H9 (cell line): ENCODE data around the gene SNRNP35. TPM values are rescaled to one million over a fixed set of nuclear protein-coding genes. Genes with fewer than 3 reads are reported as not detected.

ENCODE experiments used
- DNase-seq: peaks from one replicate; pipeline ENCODE4 v3.0.0-alpha.2; 2017
- H2AFZ ChIP-seq: one replicate; pipeline ENCODE4 v1.6.1; 2013; ENCODE audit warnings: mild to moderate bottlenecking, low read length, control low read depth, moderate library complexity
- H2AK5ac ChIP-seq: 2 replicates; pipeline ENCODE4 v1.6.1; 2013; ENCODE audit warnings: low read length, control low read depth, mixed read lengths; ENCODE audit not compliant: insufficient read length
- H2BK120ac ChIP-seq: one replicate; pipeline ENCODE4 v1.6.1; 2013; ENCODE audit warnings: low read depth, mild to moderate bottlenecking, low read length, control low read depth, inconsistent platforms; ENCODE audit not compliant: poor library complexity, severe bottlenecking
- H2BK12ac ChIP-seq: 2 replicates; pipeline ENCODE4 v1.6.1; 2013; ENCODE audit warnings: low read length, control low read depth, mixed read lengths, low read depth; ENCODE audit not compliant: insufficient read length
- H2BK15ac ChIP-seq: 2 replicates; pipeline ENCODE4 v1.6.1; 2013; ENCODE audit warnings: low read depth, low read length, control low read depth
- H2BK20ac ChIP-seq: one replicate; pipeline ENCODE4 v1.6.1; 2013; ENCODE audit warnings: low read depth, mild to moderate bottlenecking, low read length, control low read depth, inconsistent platforms; ENCODE audit not compliant: poor library complexity, severe bottlenecking
- H2BK5ac ChIP-seq: 2 replicates; pipeline ENCODE4 v1.6.1; 2013; ENCODE audit warnings: low read length, control low read depth, mixed read lengths; ENCODE audit not compliant: insufficient read length
- H3K14ac ChIP-seq: 2 replicates; pipeline ENCODE4 v1.6.1; 2013; ENCODE audit warnings: low read length, control low read depth; ENCODE audit not compliant: insufficient read depth
- H3K18ac ChIP-seq: 2 replicates; pipeline ENCODE4 v1.6.1; 2013; ENCODE audit warnings: low read depth, mild to moderate bottlenecking, mixed read lengths, low read length, control low read depth; ENCODE audit not compliant: insufficient read length
- H3K23ac ChIP-seq: 2 replicates; pipeline ENCODE4 v1.6.1; 2013; ENCODE audit warnings: low read length, control low read depth, mixed read lengths, low read depth; ENCODE audit not compliant: insufficient read length
- H3K23me2 ChIP-seq: 2 replicates; pipeline ENCODE4 v1.6.1; 2013; ENCODE audit warnings: low read depth, mild to moderate bottlenecking, mixed read lengths, low read length, control low read depth; ENCODE audit not compliant: insufficient read length, poor library complexity, severe bottlenecking
- H3K27ac ChIP-seq: 2 replicates; pipeline ENCODE4 v1.5.1; 2013; ENCODE audit warnings: low read length, control low read depth, mixed read lengths, low read depth; ENCODE audit not compliant: insufficient read length
- H3K27me3 ChIP-seq: 2 replicates; pipeline ENCODE4 v1.6.1; 2013; ENCODE audit warnings: low read length, control low read depth, inconsistent platforms; ENCODE audit not compliant: insufficient read depth
- H3K4ac ChIP-seq: 2 replicates; pipeline ENCODE4 v1.6.1; 2013; ENCODE audit warnings: low read depth, mild to moderate bottlenecking, control low read depth, inconsistent platforms, low read length, moderate library complexity
- H3K4me1 ChIP-seq: 2 replicates; pipeline ENCODE4 v1.6.1; 2013; ENCODE audit warnings: low read length, control low read depth, inconsistent platforms; ENCODE audit not compliant: insufficient read depth
- H3K4me2 ChIP-seq: 2 replicates; pipeline ENCODE4 v1.6.1; 2013; ENCODE audit warnings: low read length, control low read depth, mixed read lengths; ENCODE audit not compliant: insufficient read length, insufficient read depth
- H3K56ac ChIP-seq: 2 replicates; pipeline ENCODE4 v1.6.1; 2013; ENCODE audit warnings: low read depth, mild to moderate bottlenecking, mixed read lengths, low read length, control low read depth; ENCODE audit not compliant: insufficient read length
- H3K79me1 ChIP-seq: 2 replicates; pipeline ENCODE4 v1.6.1; 2013; ENCODE audit warnings: low read depth, mild to moderate bottlenecking, moderate library complexity, low read length, control low read depth, inconsistent platforms; ENCODE audit not compliant: insufficient read depth, poor library complexity, severe bottlenecking
- H3K79me2 ChIP-seq: 2 replicates; pipeline ENCODE4 v1.6.1; 2013; ENCODE audit warnings: low read length, control low read depth, inconsistent platforms; ENCODE audit not compliant: insufficient read depth
- H3K9ac ChIP-seq: 2 replicates; pipeline ENCODE4 v1.6.1; 2013; ENCODE audit warnings: low read length, control low read depth, mixed read lengths; ENCODE audit not compliant: insufficient read length; ENCODE audit errors: extremely low read depth
- H3K9me3 ChIP-seq: one replicate; pipeline ENCODE4 v1.6.1; 2013; ENCODE audit warnings: low read depth, low read length, inconsistent platforms; ENCODE audit not compliant: control insufficient read depth
- H3T11ph ChIP-seq: one replicate; pipeline ENCODE4 v1.6.1; 2013; ENCODE audit warnings: mild to moderate bottlenecking, low read length, control low read depth, inconsistent platforms
- H4K20me1 ChIP-seq: one replicate; pipeline ENCODE4 v1.6.1; 2013; ENCODE audit not compliant: control insufficient read depth, insufficient read length, insufficient read depth
- H4K5ac ChIP-seq: 2 replicates; pipeline ENCODE4 v1.6.1; 2013; ENCODE audit warnings: low read depth, mild to moderate bottlenecking, mixed read lengths, low read length, control low read depth; ENCODE audit not compliant: insufficient read length
- H4K8ac ChIP-seq: replicated peaks from 2 replicates; pipeline ENCODE4 v1.6.1; 2013; ENCODE audit warnings: low read length, control low read depth, mixed read lengths, low read depth; ENCODE audit not compliant: insufficient read length
- H4K91ac ChIP-seq: 2 replicates; pipeline ENCODE4 v1.6.1; 2013; ENCODE audit warnings: low read depth, mild to moderate bottlenecking, moderate library complexity, mixed read lengths, low read length, control low read depth; ENCODE audit not compliant: insufficient read length
- H3K27ac Mint-ChIP-seq, 3 experiments: 2 replicates in 2 of 3; 3 replicates in 1 of 3; pipeline ENCODE4 v1.8.0; 2020 to 2021; ENCODE audit warnings: mixed read lengths in 3 of 3, mild to moderate bottlenecking in 1 of 3, moderate library complexity in 1 of 3
- H3K27me3 Mint-ChIP-seq: 2 replicates; pipeline ENCODE4 v1.8.0; 2021; ENCODE audit warnings: low read depth, mild to moderate bottlenecking, moderate library complexity, mixed read lengths
- H3K36me3 Mint-ChIP-seq, 3 experiments: 2 replicates in 2 of 3; 3 replicates in 1 of 3; pipeline ENCODE4 v1.8.0; 2020 to 2021; ENCODE audit warnings: low read depth in 3 of 3, mixed read lengths in 3 of 3; ENCODE audit not compliant: insufficient read depth in 1 of 3
- H3K4me1 Mint-ChIP-seq, 2 experiments: 2 replicates each; pipeline ENCODE4 v1.8.0; 2020; ENCODE audit warnings: mixed read lengths in 2 of 2
- H3K4me3 Mint-ChIP-seq, 2 experiments: 2 replicates in 1 of 2; 3 replicates in 1 of 2; pipeline ENCODE4 v1.8.0; 2020 to 2021; ENCODE audit warnings: mild to moderate bottlenecking in 2 of 2, mixed read lengths in 2 of 2, moderate library complexity in 1 of 2
- H3K9me3 Mint-ChIP-seq, 2 experiments: 2 replicates in 1 of 2; 3 replicates in 1 of 2; pipeline ENCODE4 v1.8.0; 2020; ENCODE audit warnings: mild to moderate bottlenecking in 2 of 2, mixed read lengths in 2 of 2, moderate library complexity in 1 of 2
- CTCF ChIP-seq: fragments of 200-600 bp; sonication (generic); conservative IDR thresholded peaks from 3 replicates; pipeline ENCODE4 v1.8.0; 2021; ENCODE audit warnings: antibody characterized with exemption, mild to moderate bottlenecking
- WGBS: extraction: QIAGEN DNeasy Blood & Tissue Kit; methylation state at CpG from one replicate; pipeline ENCODE4 v1.1.7; 2013; ENCODE audit warnings: missing lambda C conversion rate, low lambda C conversion rate, mixed read lengths; ENCODE audit not compliant: insufficient read length; ENCODE audit errors: extremely low coverage; 5-methylcytosine and 5-hydroxymethylcytosine counted together
- total RNA-seq: library from RNA; stranded (reverse); gene quantifications from 2 replicates; pipeline ENCODE4 v1.2.1, GENCODE V29; 2021

The SNRNP35 gene
- total RNA-seq, 1 experiment from 2014 or later = 16.3 TPM

GRCh38 chr12:123512838-123513665 is 55.1 kb downstream of the SNRNP35 start:
- no peak overlapping the region for H3T11ph ChIP-seq
- H2AK5ac ChIP-seq = no peak overlapping the region
- H3K79me1 ChIP-seq = no peaks in the 10 kb centered on the region
- Mint-ChIP-seq H3K4me1 (peaks cover 0 to 6% of the 10 kb centered on the region in 2 experiments; a peak in 2 of 4 replicates), H3K4me3 (no peak overlapping the region), H3K27ac (no peak overlapping the region), H3K36me3 (peaks cover 12 to 20% (median 13%) of the 10 kb centered on the region in 3 experiments; a peak in 6 of 7 replicates), H3K9me3 (no peaks in the 10 kb centered on the region), H3K27me3 (no peaks in the 10 kb centered on the region)
- H3K9me3 ChIP-seq = no peaks in the 10 kb centered on the region
- H2AFZ ChIP-seq = no peak overlapping the region
- no peak overlapping the region for H2BK20ac ChIP-seq
- 100% methylated on average over 1 of the region's 26 CpGs for WGBS
- DNase-seq = peak; percentile 46
- H3K23ac ChIP-seq = no peak overlapping the region
- no peak overlapping the region for H2BK5ac ChIP-seq
- H3K18ac ChIP-seq = peak overlapping the region; percentile 3
- no peak overlapping the region for H4K5ac ChIP-seq
- no peak for TF ChIP-seq CTCF
- H3K4me1 ChIP-seq = no peaks in the 10 kb centered on the region
- H3K79me2 ChIP-seq = no peaks in the 10 kb centered on the region
- no peak overlapping the region for H2BK12ac ChIP-seq
- H4K8ac ChIP-seq = peak overlapping the region; percentile 1
- H3K14ac ChIP-seq = no peak overlapping the region
- H3K27ac ChIP-seq = no peak overlapping the region
- no peak overlapping the region for H3K9ac ChIP-seq
- peaks cover 2% of the 10 kb centered on the region for H4K20me1 ChIP-seq
- no peak overlapping the region for H4K91ac ChIP-seq
- no peak overlapping the region for H3K56ac ChIP-seq
- H2BK15ac ChIP-seq = no peak overlapping the region
- no peaks in the 10 kb centered on the region for H3K23me2 ChIP-seq
- no peak overlapping the region for H3K4ac ChIP-seq
- no peak overlapping the region for H2BK120ac ChIP-seq
- no peaks in the 10 kb centered on the region for H3K27me3 ChIP-seq
- H3K4me2 ChIP-seq = no peak overlapping the region
